Endometrial microvascular endothelial cells (primary cell): ENCODE results near the gene JAG1. TPM values are rescaled to one million over a fixed set of nuclear protein-coding genes. Genes with fewer than 3 reads are reported as not detected.
"Not testable (repeated sequence)": the region's sequence is repeated elsewhere in the genome, so short reads cannot be mapped to it uniquely, and the experiment has no call there.

ENCODE experiments used
- in situ Hi-C: cut with HindIII; loops from 2 replicates; pipeline ENCODE4 v1.10.0; 2017; ENCODE audit warnings: low sequenced_read_pairs, low pct_unique_long_range_greater_than_20kb; ENCODE audit errors: inconsistent ontology term
- total RNA-seq: library from RNA; depleted of rRNA; stranded (reverse); fragments of >200 nt; gene quantifications from one replicate; pipeline ENCODE4 v1.2.3, GENCODE V29; 2015; ENCODE audit errors: inconsistent ontology term

JAG1 gene
- total RNA-seq, 1 donor from 2014 or later: 58.1 TPM

DNA sequence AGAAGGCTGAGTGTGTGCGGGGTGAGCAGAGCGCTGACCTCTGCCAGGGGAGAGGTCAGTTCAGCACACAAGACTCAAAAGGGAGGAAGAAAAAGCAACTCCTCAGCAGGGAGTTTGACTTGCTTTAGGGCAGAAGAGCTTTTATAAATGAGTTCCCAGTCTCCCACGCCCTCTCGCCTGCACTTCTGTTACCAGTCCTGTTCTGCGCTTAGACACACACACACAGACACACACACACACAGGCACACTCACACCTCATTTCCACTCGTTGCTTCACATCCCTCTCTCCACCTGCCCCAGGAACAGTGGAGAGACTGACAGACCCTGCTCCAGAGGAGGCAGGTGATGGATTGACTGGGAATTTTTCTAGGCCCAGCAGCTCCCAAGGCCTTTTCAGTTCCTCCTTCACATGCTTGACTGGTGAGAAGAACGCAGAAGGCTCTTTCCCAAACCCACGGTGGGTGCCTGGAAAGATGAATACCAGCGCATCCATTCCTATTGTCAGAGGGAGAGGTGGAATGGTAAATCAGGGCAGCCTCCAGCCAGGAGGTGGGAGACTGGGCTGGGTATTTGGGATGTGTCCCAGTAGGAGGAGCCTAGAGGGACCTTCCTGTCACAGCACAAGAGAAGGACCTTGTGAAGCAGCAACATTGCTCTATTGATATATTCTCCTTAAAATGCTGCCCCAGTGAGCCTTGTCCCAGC is 43.7 kb downstream of the JAG1 start:
- in situ Hi-C loops: no loop called here

DNA sequence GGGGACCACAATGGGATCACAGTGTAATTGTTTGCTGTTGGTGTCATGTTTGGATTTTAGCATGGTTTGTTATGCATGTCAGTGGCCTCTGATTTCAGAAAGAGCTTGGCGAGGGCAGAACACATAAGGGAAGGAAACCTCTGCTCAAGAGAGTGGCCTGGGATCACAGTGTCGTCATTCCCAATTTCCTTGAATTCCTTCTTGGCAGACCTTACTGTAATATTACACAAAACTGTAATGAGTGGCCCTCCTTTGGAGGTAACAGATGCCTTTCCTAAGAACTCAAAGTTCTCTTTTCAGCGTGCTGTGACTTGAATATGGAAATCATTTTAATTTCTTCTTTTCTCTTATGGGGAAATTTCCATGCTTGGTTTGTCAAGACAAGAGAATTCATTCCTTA is 46.9 kb downstream of the JAG1 start:
- in situ Hi-C loops: no loop called here

DNA sequence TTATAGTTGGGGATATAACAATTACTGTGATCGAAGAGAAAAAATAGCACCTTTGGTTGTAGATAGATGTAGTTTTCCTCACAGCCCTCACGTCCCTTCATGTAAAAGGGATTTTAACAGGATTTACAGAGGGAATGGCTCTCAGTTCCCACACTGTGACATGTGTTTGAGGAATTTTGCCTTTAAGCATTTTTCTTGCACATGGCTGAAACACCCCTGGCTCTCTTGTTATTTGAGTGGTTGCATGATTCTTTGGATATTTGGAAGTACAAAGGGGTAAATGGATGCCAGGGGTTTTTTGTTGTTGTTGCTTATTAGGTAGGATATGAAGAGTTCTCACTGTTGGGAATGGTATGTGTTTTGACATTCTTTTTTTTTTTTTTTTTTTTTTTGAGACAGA is 48.2 kb downstream of the JAG1 start:
- in situ Hi-C loops: no loop called here

DNA sequence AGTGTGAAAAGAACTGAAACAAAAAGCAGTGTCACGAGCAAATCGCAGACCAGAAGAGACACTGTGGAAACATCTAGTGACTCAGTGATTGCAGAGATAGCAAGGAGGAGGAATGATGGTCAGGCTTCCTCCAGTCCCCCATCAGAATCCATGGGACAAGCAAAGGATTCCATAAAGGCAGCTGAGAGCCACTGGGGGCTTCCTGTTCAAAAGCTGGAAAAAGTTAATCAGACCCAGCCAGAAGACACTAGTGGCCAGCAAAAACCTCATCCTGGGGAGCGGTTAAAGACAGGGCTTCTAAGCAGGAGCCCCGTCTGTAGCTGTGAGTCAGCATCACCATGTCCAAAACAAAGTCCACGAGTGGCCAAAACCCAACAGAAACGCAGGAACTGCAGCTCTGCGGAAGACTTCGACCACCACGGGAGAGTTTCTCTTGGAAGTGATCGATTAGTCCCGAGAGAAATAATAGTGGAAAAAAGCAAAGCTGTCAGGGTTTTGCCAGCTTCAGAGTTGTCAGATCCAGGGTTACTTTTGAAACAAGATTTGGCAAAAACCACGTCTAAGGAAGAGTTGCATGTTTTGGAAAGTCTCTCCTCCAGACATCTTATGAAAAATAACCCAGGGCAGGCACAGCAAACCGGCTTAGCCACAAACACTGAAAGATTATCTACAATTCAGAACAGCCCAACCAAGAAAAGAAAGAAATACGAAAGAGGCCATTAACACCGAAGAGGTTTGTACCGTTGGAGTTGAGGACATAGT is 51.0 kb downstream of the JAG1 start:
- in situ Hi-C loops: no loop called here

DNA sequence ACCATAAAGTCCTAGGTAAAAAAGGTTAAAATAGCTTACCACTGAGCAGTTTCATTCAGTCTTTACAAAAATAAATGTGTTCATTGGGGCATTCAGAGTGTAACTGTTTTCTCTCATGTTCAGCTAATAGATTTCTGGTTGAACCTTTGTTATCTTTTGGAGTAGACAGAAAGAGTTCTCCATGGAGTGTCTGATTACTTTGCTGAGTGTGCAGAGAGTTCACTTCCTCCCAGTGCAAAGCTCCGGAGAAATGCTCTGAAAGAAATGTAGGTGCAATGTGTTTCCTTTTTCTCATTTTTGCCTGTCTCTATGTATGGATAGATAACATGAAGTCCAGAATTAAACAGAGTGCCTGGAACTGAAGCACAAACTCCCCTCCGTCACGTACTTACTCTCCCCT is 52.6 kb downstream of the JAG1 start:
- in situ Hi-C loops: no loop called here

DNA sequence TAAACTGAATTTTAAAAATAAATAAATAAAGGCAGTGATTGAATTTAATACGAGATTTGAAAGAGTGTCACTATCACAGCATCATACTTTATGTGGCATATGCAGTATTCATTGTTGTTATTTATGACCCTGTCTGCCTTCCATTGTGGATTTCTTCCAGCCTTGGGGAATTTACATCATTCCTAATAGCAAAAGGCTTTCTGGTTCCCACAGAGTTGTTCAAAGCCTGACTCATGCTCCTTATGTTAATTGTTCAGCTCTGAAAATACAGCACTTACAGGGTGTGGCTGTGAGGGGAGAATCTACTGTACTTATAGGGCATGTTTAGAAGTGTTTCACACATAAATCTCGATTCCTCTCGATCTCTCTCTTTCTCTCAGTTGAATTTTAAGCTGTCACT is 54.4 kb downstream of the JAG1 start:
- in situ Hi-C loops: no loop called here

DNA sequence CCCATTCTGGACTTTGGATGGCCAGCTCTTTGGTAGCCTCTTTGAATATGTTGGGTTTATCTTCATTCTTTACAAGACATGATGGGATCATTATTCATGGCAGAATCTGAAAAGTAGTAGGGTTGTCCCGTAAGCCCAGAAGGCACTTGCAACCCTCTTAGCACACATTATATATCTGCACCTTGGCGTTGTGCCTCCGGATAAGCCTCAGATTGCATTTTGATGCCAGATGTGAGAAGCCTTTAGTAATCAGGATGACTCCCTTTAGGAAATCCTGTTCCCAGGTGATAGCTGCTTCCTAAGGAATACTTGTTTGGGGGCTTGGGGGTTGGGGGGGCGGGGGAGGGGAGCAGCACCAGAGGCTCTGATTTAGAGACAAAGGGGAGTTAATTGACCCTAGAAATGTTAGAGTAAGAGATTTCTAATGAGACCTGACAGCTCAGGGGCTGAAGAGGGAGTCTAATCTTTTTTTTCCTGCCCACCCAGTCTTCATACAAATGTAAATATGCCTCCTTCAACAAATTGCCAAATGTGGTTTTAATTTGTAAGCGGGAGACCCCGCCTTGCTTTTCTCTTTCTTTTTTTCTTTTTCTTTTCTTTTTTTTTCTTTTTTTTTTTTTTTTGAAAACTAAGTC is 55.1 kb downstream of the JAG1 start:
- in situ Hi-C loops: no loop called here

DNA sequence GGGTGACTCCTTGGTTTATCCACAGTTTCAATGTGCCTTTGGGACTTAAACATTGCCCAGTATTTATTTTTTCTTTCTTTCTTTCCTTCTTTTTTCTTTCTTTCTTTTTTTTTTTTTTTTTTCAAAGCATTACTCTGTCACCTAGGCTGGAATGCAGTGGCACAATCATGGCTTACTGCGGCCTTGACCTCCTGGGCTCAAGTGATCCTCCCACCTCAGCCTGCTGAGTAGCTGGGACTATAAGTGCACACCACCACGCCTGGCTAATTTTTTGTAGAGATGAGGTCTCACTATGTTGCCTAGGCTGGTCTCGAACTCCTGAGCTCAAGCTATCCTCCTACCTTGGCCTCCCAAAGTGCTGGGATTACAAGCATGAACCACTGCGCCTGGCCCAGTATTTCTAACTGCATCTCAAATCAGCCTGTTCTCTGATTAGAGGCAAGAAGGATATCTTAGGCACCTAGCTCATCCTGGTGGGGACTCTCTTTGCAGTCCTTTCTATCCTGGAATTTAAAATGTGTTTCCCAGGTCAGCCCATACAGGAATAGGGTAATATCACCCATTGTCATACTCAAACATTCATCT is 56.2 kb downstream of the JAG1 start:
- in situ Hi-C loops: not testable (repeated sequence)

DNA sequence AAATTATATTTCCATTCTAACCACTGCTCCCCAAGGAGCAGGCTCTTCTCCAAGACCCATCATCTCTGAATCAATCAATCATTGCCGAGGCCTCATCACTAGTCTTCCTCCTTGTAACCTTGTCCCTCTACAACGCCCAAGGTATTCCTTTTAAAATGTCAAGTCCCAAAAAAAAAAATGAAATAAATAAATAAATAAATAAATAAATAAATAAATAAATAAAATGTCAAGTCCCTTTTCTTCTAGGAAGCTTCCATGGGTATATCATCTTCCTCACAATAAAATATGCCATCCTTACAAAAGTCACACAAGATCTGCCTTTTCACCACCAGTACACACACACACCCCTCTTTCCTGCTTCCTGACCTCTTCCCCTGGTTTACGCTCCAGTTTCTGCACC is 57.6 kb downstream of the JAG1 start:
- in situ Hi-C loops: no loop called here

DNA sequence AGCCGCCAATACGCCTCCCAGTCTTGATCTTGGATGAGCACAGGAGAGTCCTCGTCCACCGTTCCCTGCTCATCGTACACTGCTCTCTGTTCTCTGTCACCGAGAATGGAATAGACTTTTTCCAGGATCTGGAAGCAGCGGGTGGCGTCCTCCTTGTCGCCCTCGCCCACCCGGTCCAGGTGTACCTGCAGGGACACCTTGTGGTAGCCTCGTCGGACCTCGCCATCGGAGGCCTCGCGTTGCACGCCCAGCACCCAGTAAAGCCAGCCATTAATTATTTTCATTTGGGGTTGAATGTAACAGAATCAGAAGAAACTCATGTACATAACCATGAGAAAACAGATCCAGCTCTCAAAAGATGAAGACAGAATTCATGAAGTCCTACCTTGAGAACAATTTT is 59.9 kb downstream of the JAG1 start:
- in situ Hi-C loops: no loop called here

DNA sequence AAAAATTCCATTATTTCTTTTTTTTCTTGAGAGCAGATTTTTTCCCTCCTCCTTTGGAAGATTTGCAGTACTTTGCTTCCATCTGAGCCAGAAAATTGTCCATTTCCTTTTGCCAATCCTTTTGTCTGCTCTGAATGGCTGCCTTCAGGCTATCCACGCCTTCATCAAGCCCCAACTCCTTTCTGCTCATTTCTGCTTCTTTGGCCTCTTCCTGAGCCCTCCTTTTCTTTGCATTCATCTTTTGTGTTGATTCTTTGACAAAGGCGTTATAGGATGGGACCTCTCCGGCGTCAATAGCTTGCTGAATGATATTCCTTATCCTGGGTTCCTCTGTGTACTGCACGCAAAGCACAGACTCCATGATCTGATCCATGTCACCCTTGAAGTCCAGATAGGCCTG is 60.4 kb downstream of the JAG1 start:
- in situ Hi-C loops: not testable (repeated sequence)

DNA sequence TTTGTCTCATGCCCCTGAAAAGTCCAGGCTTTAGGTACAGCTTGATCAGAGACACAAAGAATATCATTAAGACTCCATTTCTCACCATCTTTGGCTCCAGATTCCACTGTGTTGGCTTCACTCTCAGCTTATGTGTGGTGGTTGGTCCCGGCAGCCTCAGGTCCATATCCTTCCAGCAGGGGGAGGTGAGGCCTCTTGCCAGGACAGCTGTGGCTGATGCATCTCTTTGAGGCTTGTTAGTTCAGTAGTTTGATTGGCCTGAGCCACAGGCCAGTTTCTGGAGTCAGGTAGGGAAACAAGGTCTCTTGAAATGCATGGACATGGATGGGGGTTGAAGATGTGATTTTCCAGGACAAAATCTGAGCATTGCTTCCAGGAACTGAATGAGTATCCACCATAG is 62.4 kb downstream of the JAG1 start:
- in situ Hi-C loops: no loop called here

DNA sequence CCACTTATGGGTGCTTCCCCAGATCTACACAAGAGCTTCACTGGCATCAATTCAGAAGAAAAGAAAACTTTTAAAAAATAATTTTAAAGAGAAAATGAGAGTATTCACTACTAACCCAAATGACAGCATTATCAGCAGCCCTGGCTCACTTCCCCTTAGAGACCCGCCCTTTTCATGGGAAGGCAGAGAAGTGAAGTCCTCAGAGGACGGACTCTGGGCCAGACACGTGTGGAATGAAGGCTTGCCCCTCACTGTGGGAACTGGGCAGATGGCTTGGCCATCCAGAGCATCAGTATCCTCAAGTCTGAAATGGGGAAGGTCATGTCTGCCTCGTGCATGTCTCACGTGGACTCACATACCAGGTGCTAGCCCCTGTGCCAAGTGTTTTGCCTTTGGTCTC is 63.5 kb downstream of the JAG1 start:
- in situ Hi-C loops: no loop called here

DNA sequence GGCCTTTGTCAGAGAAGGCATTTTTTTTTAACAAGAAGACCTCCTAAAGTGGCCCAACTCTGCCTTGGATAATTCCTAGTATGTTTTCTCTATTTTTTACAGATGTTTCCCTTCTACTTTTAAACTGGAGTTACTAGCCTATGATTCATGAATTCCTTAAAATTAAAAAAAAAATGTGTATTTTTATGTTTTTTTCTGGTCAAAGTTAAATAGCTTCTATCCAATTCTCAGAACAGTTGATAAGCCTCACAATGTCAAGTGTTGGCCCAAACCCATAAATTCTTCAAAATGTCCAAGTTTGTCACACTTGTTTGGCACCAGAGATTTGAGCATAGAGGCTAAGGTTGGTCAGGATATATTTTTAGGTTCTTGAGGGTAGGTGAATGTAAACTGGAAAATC is 64.0 kb downstream of the JAG1 start:
- in situ Hi-C loops: no loop called here

DNA sequence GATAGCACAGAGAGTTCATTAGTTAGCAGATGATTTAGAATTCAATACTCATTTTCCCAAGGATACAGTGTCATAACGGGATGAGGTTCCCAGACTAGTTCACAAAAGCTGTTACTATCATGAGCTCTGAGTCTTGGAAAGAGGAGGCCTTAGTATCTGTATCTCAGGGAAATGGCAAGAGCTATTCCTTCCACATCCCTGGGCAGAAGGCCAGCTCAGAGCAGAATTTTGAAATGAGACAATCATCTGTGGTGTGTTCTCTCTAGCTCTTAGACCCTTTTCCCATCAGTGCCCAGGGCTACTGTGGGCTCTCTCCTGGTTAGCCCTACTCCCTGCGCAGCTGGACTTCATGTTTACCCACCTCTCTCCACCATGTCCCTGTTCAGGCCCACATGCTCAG is 64.5 kb downstream of the JAG1 start:
- in situ Hi-C loops: no loop called here

DNA sequence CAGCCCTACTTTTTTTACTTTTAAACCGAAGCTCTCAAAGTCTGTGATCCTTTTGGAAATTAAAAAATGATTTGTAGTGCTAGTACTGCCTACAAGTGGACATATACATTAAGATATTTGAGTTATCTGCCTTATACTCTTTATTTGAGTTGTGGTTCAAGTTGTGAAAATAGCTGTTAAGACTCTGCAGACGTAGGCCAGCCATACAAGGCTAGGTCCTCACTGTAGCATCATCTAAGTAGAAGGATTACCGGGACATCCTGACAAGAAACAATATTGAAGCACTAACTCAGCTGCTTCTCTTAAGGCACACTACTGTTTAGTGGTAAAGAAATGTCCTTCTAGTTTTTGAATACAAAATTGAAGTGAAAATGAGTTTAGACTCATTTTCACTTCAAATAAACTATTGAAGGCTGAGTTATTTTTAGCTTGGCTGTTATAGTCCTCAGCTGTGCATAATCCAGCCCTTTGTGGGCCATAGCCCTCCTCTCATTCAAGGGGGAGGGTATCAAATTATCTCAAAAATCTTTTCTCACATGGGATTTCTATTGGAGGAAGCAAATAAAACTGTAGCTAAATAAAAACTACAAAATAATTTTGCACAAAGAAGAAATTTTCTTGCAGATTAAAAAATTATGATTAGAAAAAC is 68.1 kb downstream of the JAG1 start:
- in situ Hi-C loops: no loop called here

DNA sequence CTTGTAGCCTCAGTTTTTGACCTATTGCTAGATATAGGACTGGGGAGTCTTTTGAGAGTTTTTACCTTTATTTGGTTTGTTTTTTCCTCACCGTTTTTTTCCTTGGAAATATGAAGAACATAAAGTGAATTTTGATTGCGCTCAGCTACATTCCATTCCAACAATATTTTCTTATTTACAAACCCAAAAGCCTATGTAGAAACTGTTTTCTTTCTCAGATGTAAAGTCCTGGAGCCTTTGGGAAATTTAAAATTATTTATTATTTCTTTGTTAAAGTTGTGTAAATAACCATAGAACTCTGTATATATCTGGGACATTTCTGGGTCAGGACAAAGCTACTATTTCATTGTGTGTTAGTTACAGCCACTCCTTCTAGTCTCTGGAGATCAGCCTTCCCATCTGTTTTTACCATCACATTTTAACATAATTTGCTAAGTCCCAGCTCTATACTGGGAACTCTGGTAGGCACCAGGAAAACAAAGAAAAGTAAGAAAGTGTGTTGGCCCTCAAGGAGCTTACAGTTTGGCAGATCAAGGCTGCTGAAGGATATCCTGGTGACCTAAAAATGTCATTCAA is 68.8 kb downstream of the JAG1 start:
- in situ Hi-C loops: no loop called here

DNA sequence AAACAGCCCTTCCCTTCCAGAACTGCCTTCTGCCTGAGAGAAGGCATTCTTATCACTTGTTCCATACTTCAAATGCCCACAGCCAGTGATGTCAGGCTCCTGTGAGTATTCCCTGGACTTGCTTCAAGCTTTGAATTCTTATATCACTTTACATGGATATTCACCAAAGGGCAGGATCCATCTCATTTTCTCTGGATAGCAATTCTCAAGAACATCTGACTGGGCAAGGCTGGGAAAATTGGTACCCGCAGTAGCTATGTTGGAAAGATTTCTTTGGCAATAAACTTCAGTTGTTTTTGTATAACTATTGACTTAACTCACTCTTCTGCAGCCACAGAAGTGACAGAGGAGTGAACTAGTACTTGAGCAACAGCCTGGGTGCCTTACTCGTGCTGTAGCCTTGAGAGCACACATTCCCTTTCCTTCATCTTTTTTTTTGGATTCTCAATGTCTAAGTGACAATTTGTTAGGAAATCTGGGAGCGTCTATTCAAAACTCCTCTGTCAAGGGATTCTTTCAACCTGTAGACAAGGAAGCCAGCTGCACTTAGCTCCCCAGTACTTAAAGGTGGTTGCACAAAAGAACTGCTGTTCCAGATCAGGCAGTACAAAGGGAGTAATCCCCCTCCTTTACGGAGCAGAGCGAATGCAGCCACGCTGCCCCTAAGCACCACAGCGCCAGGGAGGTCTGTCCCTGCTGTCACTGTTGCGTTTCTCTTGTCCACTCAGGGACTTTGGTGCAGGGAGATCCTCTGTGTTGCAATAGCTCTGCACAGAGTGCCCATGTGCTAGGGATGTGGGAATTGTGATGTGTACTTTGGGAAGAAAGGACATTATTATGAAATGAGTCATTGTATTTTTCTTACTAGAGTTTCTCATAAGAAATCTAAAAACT is 69.6 kb downstream of the JAG1 start:
- in situ Hi-C loops: no loop called here
